ENCODE measurements around the gene GRHL1.

GRHL1 gene

DNA sequence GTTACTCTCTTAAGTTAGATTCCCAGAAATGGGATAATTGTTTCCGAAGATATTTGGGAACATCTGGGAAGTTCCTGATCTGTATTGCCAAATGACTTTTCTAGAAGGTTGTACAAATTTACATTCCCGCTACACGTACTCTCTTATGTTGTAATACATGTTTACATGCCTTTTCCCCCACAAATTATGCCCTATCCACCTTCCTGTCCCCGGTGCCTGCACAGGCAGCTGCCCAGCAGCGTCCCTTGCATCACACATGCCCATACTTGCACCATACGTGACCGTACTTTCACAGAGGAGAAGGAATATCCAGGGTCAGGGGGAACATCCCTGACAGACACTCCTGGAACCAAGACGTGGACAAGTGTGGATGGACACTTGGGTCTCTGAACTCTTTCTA is 67.7 kb downstream of the GRHL1 start:
- Histone ChIP-seq H3K9me3 (replicated peaks; ENCODE audit: insufficient read depth, low read length) (no peaks in the 10 kb centered on the region), H3K9me2 (replicated peaks; ENCODE audit: insufficient read depth, low read length) (no peaks in the 10 kb centered on the region), H3K4me1 (ENCODE audit: low read length) (no peaks in the 10 kb centered on the region), H3K4me3 (ENCODE audit: low read length) (no peak overlapping the region), H2AFZ (ENCODE audit: low read length) (no peak overlapping the region), H4K20me1 (ENCODE audit: insufficient read depth, low read length) (no peaks in the 10 kb centered on the region), H3K9ac (ENCODE audit: low read length) (no peak overlapping the region), H3F3A (ENCODE audit: insufficient read depth, low read length) (no peaks in the 10 kb centered on the region), H3K4me2 (ENCODE audit: low read depth, low read length) (no peak overlapping the region), H3K27ac (ENCODE audit: low read length) (no peak overlapping the region), H3K79me2 (ENCODE audit: low read length) (no peaks in the 10 kb centered on the region), H3K36me3 (replicated peaks; ENCODE audit: insufficient read depth, low read length) (no peaks in the 10 kb centered on the region), H3K27me3 (replicated peaks; ENCODE audit: insufficient read depth, low read length) (no peaks in the 10 kb centered on the region)
- no peak for DNase-seq
- no peak for TF ChIP-seq EZH2phosphoT487 (IDR thresholded peaks at IDR 0.05; ENCODE audit: low read length)
- TF ChIP-seq EZH2 (optimal IDR thresholded peaks at IDR 0.05; ENCODE audit: low read depth, low read length): no peak
- TF ChIP-seq, protein P1, sequence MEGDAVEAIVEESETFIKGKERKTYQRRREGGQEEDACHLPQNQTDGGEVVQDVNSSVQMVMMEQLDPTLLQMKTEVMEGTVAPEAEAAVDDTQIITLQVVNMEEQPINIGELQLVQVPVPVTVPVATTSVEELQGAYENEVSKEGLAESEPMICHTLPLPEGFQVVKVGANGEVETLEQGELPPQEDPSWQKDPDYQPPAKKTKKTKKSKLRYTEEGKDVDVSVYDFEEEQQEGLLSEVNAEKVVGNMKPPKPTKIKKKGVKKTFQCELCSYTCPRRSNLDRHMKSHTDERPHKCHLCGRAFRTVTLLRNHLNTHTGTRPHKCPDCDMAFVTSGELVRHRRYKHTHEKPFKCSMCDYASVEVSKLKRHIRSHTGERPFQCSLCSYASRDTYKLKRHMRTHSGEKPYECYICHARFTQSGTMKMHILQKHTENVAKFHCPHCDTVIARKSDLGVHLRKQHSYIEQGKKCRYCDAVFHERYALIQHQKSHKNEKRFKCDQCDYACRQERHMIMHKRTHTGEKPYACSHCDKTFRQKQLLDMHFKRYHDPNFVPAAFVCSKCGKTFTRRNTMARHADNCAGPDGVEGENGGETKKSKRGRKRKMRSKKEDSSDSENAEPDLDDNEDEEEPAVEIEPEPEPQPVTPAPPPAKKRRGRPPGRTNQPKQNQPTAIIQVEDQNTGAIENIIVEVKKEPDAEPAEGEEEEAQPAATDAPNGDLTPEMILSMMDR (IDR thresholded peaks at IDR 0.05; ENCODE audit: low read length): no peak

DNA sequence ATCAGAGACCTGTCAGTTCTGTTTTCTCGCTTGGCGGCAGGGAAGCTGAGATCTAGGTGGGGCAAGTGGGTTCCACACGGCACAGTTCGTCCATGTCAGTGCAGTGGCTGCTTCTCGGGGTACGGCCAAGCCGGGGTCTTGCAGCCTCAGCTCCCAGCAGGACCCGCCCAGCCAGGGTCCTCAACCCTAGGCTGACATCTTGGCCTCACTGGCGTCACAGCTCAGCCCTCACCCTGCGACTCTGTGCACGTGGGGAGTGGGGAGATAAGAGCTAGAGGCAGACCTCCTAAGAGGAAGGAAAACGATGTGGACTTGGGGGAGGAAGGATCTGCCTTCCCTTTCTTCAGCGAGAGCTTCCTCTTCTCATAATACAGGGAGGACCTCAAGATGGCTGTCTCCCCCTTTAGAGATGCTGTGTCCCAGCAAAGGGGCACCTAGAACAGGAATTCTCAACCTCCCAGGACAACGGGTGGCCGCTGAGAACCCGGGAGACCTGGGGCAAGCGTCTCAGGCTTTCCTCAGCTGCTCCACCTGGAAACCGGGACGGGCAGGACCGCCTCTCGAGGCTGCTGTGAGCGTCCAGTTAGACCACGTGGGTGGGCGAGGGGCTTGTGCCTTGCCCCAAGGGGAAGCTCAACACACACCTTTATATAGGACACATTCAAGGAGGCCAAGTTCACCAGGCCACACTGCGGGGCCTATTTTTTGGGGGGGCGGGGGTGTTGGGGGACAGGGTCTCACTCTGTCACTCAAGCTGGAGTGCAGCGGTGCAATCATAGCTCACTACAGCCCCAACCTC is 68.3 kb downstream of the GRHL1 start:
- TF ChIP-seq, protein P1 (IDR thresholded peaks at IDR 0.05; ENCODE audit: low read length): no peak
- DNase-seq: no peak
- Histone ChIP-seq H3K79me2 (ENCODE audit: low read length) (no peaks in the 10 kb centered on the region), H3K4me3 (ENCODE audit: low read length) (no peak overlapping the region), H3K9me2 (replicated peaks; ENCODE audit: insufficient read depth, low read length) (no peaks in the 10 kb centered on the region), H3K27me3 (replicated peaks; ENCODE audit: insufficient read depth, low read length) (no peaks in the 10 kb centered on the region), H3K36me3 (replicated peaks; ENCODE audit: insufficient read depth, low read length) (no peaks in the 10 kb centered on the region), H3K9me3 (replicated peaks; ENCODE audit: insufficient read depth, low read length) (no peaks in the 10 kb centered on the region), H3K4me2 (ENCODE audit: low read depth, low read length) (no peak overlapping the region), H3F3A (ENCODE audit: insufficient read depth, low read length) (no peaks in the 10 kb centered on the region), H4K20me1 (ENCODE audit: insufficient read depth, low read length) (no peaks in the 10 kb centered on the region), H2AFZ (ENCODE audit: low read length) (no peak overlapping the region), H3K4me1 (ENCODE audit: low read length) (no peaks in the 10 kb centered on the region), H3K9ac (ENCODE audit: low read length) (no peak overlapping the region), H3K27ac (ENCODE audit: low read length) (no peak overlapping the region)

DNA sequence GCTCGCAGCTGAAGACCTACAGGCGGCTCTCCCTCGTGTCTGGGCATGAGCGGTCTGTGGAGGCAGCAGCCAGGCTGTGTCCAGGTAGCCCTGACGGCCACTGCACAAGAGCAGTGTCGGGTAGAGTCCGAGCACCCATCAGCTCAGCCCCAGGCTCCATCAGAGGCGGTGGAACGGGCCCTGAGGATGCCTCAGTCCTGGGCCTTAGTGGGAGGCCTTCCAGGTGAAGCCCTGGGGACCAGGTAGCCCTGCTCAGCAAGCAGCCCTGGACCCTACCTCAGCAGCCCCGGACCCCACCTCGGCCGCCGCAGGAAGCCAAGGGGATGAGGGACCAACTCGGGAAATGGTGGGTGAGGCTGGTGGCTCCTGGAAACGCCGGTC is 70.5 kb downstream of the GRHL1 start:
- H3K27ac ChIP-seq (ENCODE audit: low read length): no peak overlapping the region
- no peak overlapping the region for H3K4me3 ChIP-seq (ENCODE audit: low read length)
- H3K79me2 ChIP-seq (ENCODE audit: low read length): no peaks in the 10 kb centered on the region
- no peak overlapping the region for H3K4me2 ChIP-seq (ENCODE audit: low read depth, low read length)
- no peak for DNase-seq
- no peak overlapping the region for H2AFZ ChIP-seq (ENCODE audit: low read length)
- no peaks in the 10 kb centered on the region for H4K20me1 ChIP-seq (ENCODE audit: insufficient read depth, low read length)
- no peaks in the 10 kb centered on the region for H3K4me1 ChIP-seq (ENCODE audit: low read length)
- H3F3A ChIP-seq (ENCODE audit: insufficient read depth, low read length): no peaks in the 10 kb centered on the region
- no peaks in the 10 kb centered on the region for H3K36me3 ChIP-seq (replicated peaks; ENCODE audit: insufficient read depth, low read length)
- no peaks in the 10 kb centered on the region for H3K9me2 ChIP-seq (replicated peaks; ENCODE audit: insufficient read depth, low read length)
- no peaks in the 10 kb centered on the region for H3K27me3 ChIP-seq (replicated peaks; ENCODE audit: insufficient read depth, low read length)
- no peaks in the 10 kb centered on the region for H3K9me3 ChIP-seq (replicated peaks; ENCODE audit: insufficient read depth, low read length)
- TF ChIP-seq, protein P1 (IDR thresholded peaks at IDR 0.05; ENCODE audit: low read length): no peak
- TF ChIP-seq EZH2 (optimal IDR thresholded peaks at IDR 0.05; ENCODE audit: low read depth, low read length) (no peak), EZH2phosphoT487 (IDR thresholded peaks at IDR 0.05; ENCODE audit: low read length) (no peak)
- no peak overlapping the region for H3K9ac ChIP-seq (ENCODE audit: low read length)
